OCI-LY1 (cell line): ENCODE data around the gene PUSL1.

ENCODE experiments used
- H2AFZ ChIP-seq: fragments of 200-600 bp; sonication (generic), shearing (Covaris generic); 2 replicates; pipeline ENCODE4 v1.6.0; 2014; ENCODE audit warnings: antibody characterized with exemption, mild to moderate bottlenecking, low read length
- H3F3A ChIP-seq: fragments of 200-600 bp; sonication (generic), shearing (Covaris generic); 2 replicates; pipeline ENCODE4 v1.6.0; 2014; ENCODE audit warnings: mild to moderate bottlenecking, antibody characterized with exemption, low read length, moderate library complexity; ENCODE audit not compliant: insufficient read depth
- H3K27ac ChIP-seq: fragments of 200-600 bp; sonication (generic); 2 replicates; pipeline ENCODE4 v1.5.1; 2014; ENCODE audit warnings: low read length, mixed run types, mild to moderate bottlenecking, low read depth; ENCODE audit not compliant: poor library complexity, severe bottlenecking
- H3K27me3 ChIP-seq: fragments of 200-600 bp; sonication (generic); 2 replicates; pipeline ENCODE4 v1.6.0; 2014; ENCODE audit warnings: antibody characterized with exemption, mild to moderate bottlenecking, low read length, moderate library complexity; ENCODE audit not compliant: insufficient read depth
- H3K36me3 ChIP-seq: fragments of 200-600 bp; sonication (generic); 2 replicates; pipeline ENCODE4 v1.6.1; 2014; ENCODE audit warnings: mild to moderate bottlenecking, antibody characterized with exemption, low read length, moderate library complexity, mixed read lengths; ENCODE audit not compliant: insufficient read depth
- H3K4me1 ChIP-seq: fragments of 200-600 bp; sonication (generic); 2 replicates; pipeline ENCODE4 v1.5.1; 2014; ENCODE audit warnings: mild to moderate bottlenecking, low read length, moderate library complexity; ENCODE audit not compliant: insufficient read depth, severe bottlenecking
- H3K4me2 ChIP-seq: fragments of 200-600 bp; sonication (generic), shearing (Covaris generic); 2 replicates; pipeline ENCODE4 v1.6.1; 2014; ENCODE audit warnings: low read length
- H3K4me3 ChIP-seq: fragments of 200-600 bp; sonication (generic); 2 replicates; pipeline ENCODE4 v1.5.1; 2014; ENCODE audit warnings: low read length, low read depth, mild to moderate bottlenecking, mixed read lengths; ENCODE audit not compliant: poor library complexity, severe bottlenecking
- H3K79me2 ChIP-seq: fragments of 200-600 bp; shearing (Covaris generic); 2 replicates; pipeline ENCODE4 v1.6.1; 2016; ENCODE audit warnings: mixed run types, low read length, mixed read lengths; ENCODE audit not compliant: insufficient read depth
- H3K9ac ChIP-seq: fragments of 200-600 bp; sonication (generic), shearing (Covaris generic); 2 replicates; pipeline ENCODE4 v1.6.1; 2014; ENCODE audit warnings: mild to moderate bottlenecking, low read length, mixed read lengths
- H3K9me2 ChIP-seq: fragments of 200-600 bp; sonication (generic), shearing (Covaris generic); 2 replicates; pipeline ENCODE4 v1.6.1; 2014; ENCODE audit warnings: low read depth, mild to moderate bottlenecking, low read length, mixed read lengths
- H3K9me3 ChIP-seq: fragments of 200-600 bp; shearing (Covaris generic); 2 replicates; pipeline ENCODE4 v1.6.1; 2014; ENCODE audit warnings: low read length, mixed read lengths
- H4K20me1 ChIP-seq: fragments of 200-600 bp; sonication (generic), shearing (Covaris generic); 2 replicates; pipeline ENCODE4 v1.6.0; 2016; ENCODE audit warnings: mild to moderate bottlenecking, low read length; ENCODE audit not compliant: insufficient read depth
- CTCF ChIP-seq: fragments of 200-600 bp; sonication (generic), shearing (Covaris generic); IDR thresholded peaks from 2 replicates; pipeline ENCODE4 v1.5.1; 2017; ENCODE audit warnings: mild to moderate bottlenecking, antibody characterized with exemption, low read length, moderate library complexity, mixed read lengths
- EZH2 ChIP-seq: fragments of 200-600 bp; sonication (generic), shearing (Covaris generic); IDR thresholded peaks from 2 replicates; pipeline ENCODE4 v1.8.0; 2017; ENCODE audit warnings: borderline replicate concordance, mixed run types, mild to moderate bottlenecking, antibody characterized with exemption, low read length, moderate library complexity, mixed read lengths

Gene PUSL1

DNA sequence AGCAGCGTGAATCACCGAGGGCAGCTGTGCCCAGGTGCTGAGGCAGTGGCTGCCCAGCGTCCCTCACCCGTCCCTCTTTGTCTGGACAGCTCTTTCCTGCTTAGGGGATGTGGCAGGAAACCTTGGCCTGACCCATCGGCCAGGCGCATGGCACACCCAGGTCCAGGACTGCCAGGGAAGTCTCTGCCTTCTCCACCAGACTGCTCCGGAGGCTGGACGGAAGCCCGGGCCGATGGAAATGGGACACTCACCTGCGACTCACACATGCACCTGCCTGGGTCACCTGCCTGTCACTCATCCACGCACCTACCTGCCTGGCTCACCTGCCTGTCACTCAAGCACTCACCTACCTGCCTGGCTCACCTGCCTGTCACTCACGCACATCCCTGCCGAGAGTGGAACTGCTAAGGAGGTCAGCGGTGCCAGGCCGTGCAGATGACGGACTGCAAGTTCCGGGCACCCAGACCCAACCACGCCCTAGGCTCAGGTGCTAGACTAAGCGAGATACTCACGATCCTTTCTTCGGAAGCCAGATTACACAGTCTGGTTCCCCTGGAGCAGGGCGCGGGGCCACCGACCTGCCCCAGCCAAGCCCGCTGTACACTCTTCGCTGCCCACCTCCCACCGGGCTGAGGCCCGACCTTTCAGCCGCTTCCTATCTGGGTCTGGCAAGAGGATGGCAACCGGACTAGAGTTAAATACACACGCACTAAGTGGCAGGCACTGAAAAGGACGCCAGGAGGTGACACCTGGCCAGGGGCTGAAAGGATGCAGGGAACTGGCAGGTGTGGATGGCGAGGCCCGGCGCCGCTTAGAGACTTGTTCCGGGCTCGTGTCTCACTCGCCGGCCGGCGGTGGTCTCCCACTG lies 35.8 kb upstream of the PUSL1 start:
- Histone ChIP-seq H3K4me3 (peak overlapping the region; percentile 81), H3K27ac (no peak overlapping the region), H3K4me2 (peak overlapping the region; percentile 99), H3K27me3 (no peaks in the 10 kb centered on the region), H2AFZ (no peak overlapping the region), H3K9ac (peak overlapping the region; percentile 77), H3K9me3 (peaks cover 3% of the 10 kb centered on the region; the same call in 1 of the 2 replicates), H4K20me1 (no peaks in the 10 kb centered on the region), H3K79me2 (peaks cover 38% of the 10 kb centered on the region), H3F3A (no peaks in the 10 kb centered on the region), H3K9me2 (no peaks in the 10 kb centered on the region), H3K4me1 (peaks cover 28% of the 10 kb centered on the region), H3K36me3 (peaks cover 28% of the 10 kb centered on the region)
- no peak for TF ChIP-seq EZH2
- no peak for TF ChIP-seq CTCF

DNA sequence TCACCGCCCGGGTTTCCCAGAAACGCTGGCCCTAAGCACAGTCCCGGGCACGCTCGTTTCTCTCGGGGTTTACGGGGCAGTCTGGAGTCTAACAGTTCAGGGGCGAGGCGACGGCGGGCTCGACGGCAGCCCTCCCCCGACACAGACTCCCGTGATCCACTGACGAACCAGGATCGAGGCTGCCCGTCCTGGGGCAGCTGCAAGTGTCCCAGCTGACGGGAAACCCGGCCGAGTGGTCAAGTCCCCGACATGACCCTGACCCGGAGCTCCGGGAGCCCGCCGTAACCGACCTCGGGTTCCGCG lies 35.2 kb upstream of the PUSL1 start:
- no peaks in the 10 kb centered on the region for H3K27me3 ChIP-seq
- H3K4me1 ChIP-seq: peaks cover 28% of the 10 kb centered on the region
- no peak overlapping the region for H2AFZ ChIP-seq
- no peaks in the 10 kb centered on the region for H4K20me1 ChIP-seq
- peaks cover 23% of the 10 kb centered on the region for H3K36me3 ChIP-seq
- peak overlapping the region; percentile 99 for H3K4me2 ChIP-seq
- no peaks in the 10 kb centered on the region for H3K9me2 ChIP-seq
- no peaks in the 10 kb centered on the region for H3F3A ChIP-seq
- H3K4me3 ChIP-seq: peak overlapping the region; percentile 81
- H3K9me3 ChIP-seq: peaks cover 3% of the 10 kb centered on the region; the same call in 1 of the 2 replicates
- TF ChIP-seq CTCF: no peak
- TF ChIP-seq EZH2: no peak
- peaks cover 38% of the 10 kb centered on the region for H3K79me2 ChIP-seq
- H3K27ac ChIP-seq: no peak overlapping the region
- peak overlapping the region; percentile 77 for H3K9ac ChIP-seq

GRCh38 chr1:1273512-1274298 lies 34.7 kb upstream of the PUSL1 start, which contains the start of gene UBE2J2:
TSS of gene UBE2J2 (minus strand) at chr1:1273854. CDS start at chr1:1267992, 5,862 bp downstream.
- H3K9me3 ChIP-seq: peaks cover 3% of the 10 kb centered on the region; the same call in 1 of the 2 replicates
- peak within 1 kb of the TSS; percentile 81 for H3K4me3 ChIP-seq
- peak within 1 kb of the TSS; percentile 94 for H3K9ac ChIP-seq
- H3K79me2 ChIP-seq: peaks cover 38% of the 10 kb centered on the region
- H3K9me2 ChIP-seq: no peaks in the 10 kb centered on the region
- H3K27me3 ChIP-seq: no peaks in the 10 kb centered on the region
- TF ChIP-seq EZH2: no peak
- TF ChIP-seq CTCF: no peak
- peaks cover 17% of the 10 kb centered on the region for H3K36me3 ChIP-seq
- H3F3A ChIP-seq: no peaks in the 10 kb centered on the region
- H3K4me2 ChIP-seq: peak within 1 kb of the TSS; percentile 99
- H3K4me1 ChIP-seq: peaks cover 28% of the 10 kb centered on the region
- H3K27ac ChIP-seq: no peak within 1 kb of the TSS
- H2AFZ ChIP-seq: no peak within 1 kb of the TSS
- no peaks in the 10 kb centered on the region for H4K20me1 ChIP-seq
